Choroid plexus epithelial cell (primary cell): ENCODE data around the gene ATP5PB.

Source experiments
- DNase-seq: peaks from one replicate; pipeline ENCODE4 v3.0.0-alpha.2; 2010; ENCODE audit warnings: low read depth
- H3K4me3 ChIP-seq: 2 replicates; pipeline ENCODE4 v1.5.1; 2011; ENCODE audit warnings: low read depth, mild to moderate bottlenecking, control low read depth, low read length, moderate library complexity
- CTCF ChIP-seq: conservative IDR thresholded peaks from 2 replicates; pipeline ENCODE4 v1.5.1; 2011; ENCODE audit warnings: low read depth, mild to moderate bottlenecking, control low read depth, inconsistent platforms, low read length, moderate library complexity

The ATP5PB gene

GRCh38 chr1:111474106-111474505 is 24.8 kb downstream of the ATP5PB start:
- TF ChIP-seq CTCF: no peak
- no peak overlapping the region for H3K4me3 ChIP-seq
- DNase-seq: no peak

GRCh38 chr1:111474521-111474920 is 25.3 kb downstream of the ATP5PB start:
- no peak for DNase-seq
- no peak overlapping the region for H3K4me3 ChIP-seq
- TF ChIP-seq CTCF: no peak

GRCh38 chr1:111475701-111476100 is 26.4 kb downstream of the ATP5PB start:
- H3K4me3 ChIP-seq: no peak overlapping the region
- no peak for DNase-seq
- TF ChIP-seq CTCF: no peak

- no peak overlapping the region for H3K4me3 ChIP-seq
- TF ChIP-seq CTCF: no peak
- no peak for DNase-seq
Observed at GRCh38 chr1:111476214-111476613, 26.9 kb downstream of the ATP5PB start.

- no peak for DNase-seq
- no peak overlapping the region for H3K4me3 ChIP-seq
Observed at GRCh38 chr1:111476761-111477309, 27.6 kb downstream of the ATP5PB start.

GRCh38 chr1:111480674-111481073 is 31.4 kb downstream of the ATP5PB start:
- no peak for DNase-seq
- no peak for TF ChIP-seq CTCF
- H3K4me3 ChIP-seq: no peak overlapping the region

More at GRCh38 chr1:111476761-111477309, 27.6 kb downstream of the ATP5PB start:
- no peak for TF ChIP-seq CTCF
